HEK293 (cell line): ENCODE results near the gene ERCC2.

Experiments
- GLIS1 ChIP-seq: fragments of 450-650 bp; formaldehyde crosslinking; IDR thresholded peaks from 2 replicates; pipeline ENCODE4 v1.5.1; 2016; ENCODE audit warnings: missing biosample characterization, missing genetic modification characterization
- REST ChIP-seq: fragments of 450-650 bp; formaldehyde crosslinking; IDR thresholded peaks from 2 replicates; pipeline ENCODE4 v1.5.1; 2016; ENCODE audit warnings: missing biosample characterization, missing genetic modification characterization
- SP3 ChIP-seq: fragments of 450-650 bp; formaldehyde crosslinking; IDR thresholded peaks from 2 replicates; pipeline ENCODE4 v1.5.1; 2016; ENCODE audit warnings: missing biosample characterization, missing genetic modification characterization
- SP7 ChIP-seq: fragments of 450-650 bp; formaldehyde crosslinking; IDR thresholded peaks from 2 replicates; pipeline ENCODE4 v1.5.1; 2016; ENCODE audit warnings: missing biosample characterization, missing genetic modification characterization
- TSHZ1 ChIP-seq: fragments of 450-650 bp; formaldehyde crosslinking; IDR thresholded peaks from 2 replicates; pipeline ENCODE4 v1.5.1; 2016; ENCODE audit warnings: missing biosample characterization, missing genetic modification characterization, borderline replicate concordance
- ZBTB17 ChIP-seq: fragments of 450-650 bp; formaldehyde crosslinking; IDR thresholded peaks from 2 replicates; pipeline ENCODE4 v1.5.1; 2016; ENCODE audit warnings: missing biosample characterization, missing genetic modification characterization
- ZBTB26 ChIP-seq: fragments of 450-650 bp; formaldehyde crosslinking; optimal IDR thresholded peaks from 2 replicates; pipeline ENCODE3; 2016; ENCODE audit warnings: missing biosample characterization, mild to moderate bottlenecking, missing genetic modification characterization
- ZBTB48 ChIP-seq: fragments of 450-650 bp; formaldehyde crosslinking; IDR thresholded peaks from 2 replicates; pipeline ENCODE4 v1.5.1; 2016; ENCODE audit warnings: missing biosample characterization, missing genetic modification characterization
- ZFHX2 ChIP-seq: fragments of 450-650 bp; formaldehyde crosslinking; conservative IDR thresholded peaks from 2 replicates; pipeline ENCODE4 v1.5.1; 2016; ENCODE audit warnings: missing biosample characterization, missing genetic modification characterization
- ZIC2 ChIP-seq: fragments of 450-650 bp; formaldehyde crosslinking; IDR thresholded peaks from 2 replicates; pipeline ENCODE4 v1.5.1; 2016; ENCODE audit warnings: missing biosample characterization, missing genetic modification characterization
- ZNF10 ChIP-seq: fragments of 450-650 bp; formaldehyde crosslinking; IDR thresholded peaks from 2 replicates; pipeline ENCODE4 v1.5.1; 2017; ENCODE audit warnings: missing biosample characterization, missing genetic modification characterization
- ZNF518A ChIP-seq: fragments of 450-650 bp; formaldehyde crosslinking; conservative IDR thresholded peaks from 2 replicates; pipeline ENCODE4 v1.5.1; 2016; ENCODE audit warnings: low read depth, missing biosample characterization, missing genetic modification characterization
- ZNF692 ChIP-seq: fragments of 450-650 bp; formaldehyde crosslinking; IDR thresholded peaks from 2 replicates; pipeline ENCODE4 v1.5.1; 2016; ENCODE audit warnings: missing biosample characterization, missing genetic modification characterization
- ZSCAN4 ChIP-seq: fragments of 450-650 bp; formaldehyde crosslinking; IDR thresholded peaks from 2 replicates; pipeline ENCODE4 v1.5.1; 2017; ENCODE audit warnings: missing biosample characterization, missing genetic modification characterization

The ERCC2 gene

GRCh38 chr19:45340899-45341453 lies 29.4 kb downstream of the ERCC2 start (continued):
- TF ChIP-seq ZBTB26 (tag by site-specific recombination) (peak; percentile 52), ZNF518A (tag by site-specific recombination) (no peak), ZBTB48 (tag by site-specific recombination) (peak; percentile 48; the same call in 1 of the 2 replicates), GLIS1 (peak; percentile 45; the same call in 1 of the 2 replicates), ZIC2 (tag by site-specific recombination) (0 out of 2 replicates have a peak, but pooled peaks have one; percentile 36), ZFHX2 (peak; percentile 47), SP3 (peak; percentile 51), REST (no peak), ZBTB17 (tag by site-specific recombination) (peak; percentile 44; the same call in 1 of the 2 replicates), TSHZ1 (tag by site-specific recombination) (0 out of 2 replicates have a peak, but pooled peaks have one; percentile 15), ZNF692 (no peak), ZNF10 (tag by site-specific recombination) (no peak), ZSCAN4 (tag by site-specific recombination) (peak; percentile 96), SP7 (tag by site-specific recombination) (peak; percentile 46)
